Stimulated activated CD4-positive, alpha-beta T cell treated with anti-CD3 and anti-CD28 coated beads, Interleukin-1b, Interleukin-23, amount 100 ng/mL, for 24 hours (primary cell): ENCODE results near the gene POLR3H.
"Not testable (repeated sequence)": the region's sequence is repeated elsewhere in the genome, so short reads cannot be mapped to it uniquely, and the experiment has no call there.

Experiments
- DNase-seq, 4 experiments: peaks; one replicate each; pipeline ENCODE4 v3.0.0-alpha.2; 2020; ENCODE audit warnings: low read depth in 4 of 4, low spot score in 1 of 4

POLR3H gene

DNA sequence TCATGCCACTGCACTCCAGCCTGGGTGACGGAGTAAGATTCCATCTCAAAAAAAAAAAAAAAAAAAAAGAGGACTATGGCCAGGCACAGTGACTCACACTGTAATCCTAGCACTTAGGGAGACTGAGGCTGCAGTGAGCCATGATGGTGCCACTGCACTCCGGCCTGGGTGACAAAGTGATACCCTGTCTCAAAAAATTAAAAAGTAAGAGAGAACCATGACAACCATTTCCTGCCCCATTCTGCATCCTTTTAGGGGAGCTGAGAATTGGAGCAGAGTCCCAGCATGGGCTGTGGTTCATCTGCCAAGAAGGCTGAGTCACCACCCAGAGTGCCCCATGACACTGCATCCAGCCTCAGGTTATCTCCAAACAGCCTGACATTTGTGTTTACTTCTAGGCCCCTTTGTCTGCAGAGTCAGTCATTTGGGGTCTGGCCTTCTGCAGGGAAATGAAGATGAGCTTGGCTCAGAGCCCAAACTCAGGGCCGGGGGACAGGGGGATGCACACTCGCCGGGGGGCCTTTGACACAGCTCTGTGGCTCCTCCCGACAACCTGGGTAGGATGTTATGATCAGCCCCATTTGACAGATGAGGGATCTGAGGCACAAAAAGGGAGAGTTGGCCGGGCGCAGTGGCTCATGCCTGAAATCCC is 21.3 kb upstream of the POLR3H start:
- DNase-seq, result no peak

DNA sequence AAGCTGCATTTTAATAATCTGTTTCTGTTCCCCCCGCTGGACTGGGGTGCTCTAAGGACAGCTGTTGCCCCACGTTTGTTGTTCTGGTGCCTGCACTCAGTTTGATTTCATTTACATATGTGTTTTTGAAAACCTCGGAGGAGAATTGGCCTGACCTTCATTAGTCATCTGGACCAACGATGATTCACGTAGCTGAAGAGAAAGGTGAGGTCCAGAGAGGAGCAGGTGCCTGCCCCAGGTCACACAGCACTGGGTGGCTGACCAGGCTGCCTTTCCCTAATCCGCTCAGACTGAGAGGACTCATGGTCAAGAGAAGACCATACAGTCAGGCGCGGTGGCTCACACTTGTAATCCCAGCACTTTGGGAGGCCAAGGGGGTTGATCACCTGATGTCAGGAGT is 20.3 kb upstream of the POLR3H start:
- DNase-seq, result no peak

DNA sequence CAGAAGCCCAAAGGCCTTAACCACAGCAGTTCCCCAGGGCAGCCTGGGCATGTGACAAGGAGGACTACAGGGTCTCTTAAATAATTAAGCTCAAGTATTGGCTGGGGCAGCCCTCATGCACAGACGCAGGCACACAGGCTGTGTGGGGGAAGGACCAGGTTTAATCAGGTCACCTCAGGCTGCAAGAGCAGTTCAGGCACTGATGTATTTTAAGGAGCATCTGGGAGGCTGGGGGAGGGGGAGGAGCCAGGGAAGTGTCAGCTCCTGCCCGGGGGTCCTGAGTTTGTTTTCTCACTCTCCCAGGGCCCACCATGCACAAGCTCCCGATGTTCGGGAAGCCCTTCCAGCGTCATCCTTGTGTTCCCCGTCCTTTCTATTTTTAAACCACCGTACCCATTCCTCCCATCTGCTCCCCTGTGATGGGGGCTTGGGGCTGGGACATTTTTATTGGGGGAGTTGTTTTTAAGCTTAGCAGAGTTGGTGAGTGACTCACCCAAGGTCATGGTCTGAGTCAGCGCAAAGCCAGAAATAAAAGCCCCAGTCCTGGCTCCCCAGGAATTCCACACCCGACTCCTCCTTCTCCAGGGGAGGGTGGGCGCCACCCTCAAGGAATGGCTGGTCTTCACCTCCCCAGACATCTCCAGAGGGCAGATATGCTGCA is 18.9 kb upstream of the POLR3H start:
- DNase-seq, result no peak

DNA sequence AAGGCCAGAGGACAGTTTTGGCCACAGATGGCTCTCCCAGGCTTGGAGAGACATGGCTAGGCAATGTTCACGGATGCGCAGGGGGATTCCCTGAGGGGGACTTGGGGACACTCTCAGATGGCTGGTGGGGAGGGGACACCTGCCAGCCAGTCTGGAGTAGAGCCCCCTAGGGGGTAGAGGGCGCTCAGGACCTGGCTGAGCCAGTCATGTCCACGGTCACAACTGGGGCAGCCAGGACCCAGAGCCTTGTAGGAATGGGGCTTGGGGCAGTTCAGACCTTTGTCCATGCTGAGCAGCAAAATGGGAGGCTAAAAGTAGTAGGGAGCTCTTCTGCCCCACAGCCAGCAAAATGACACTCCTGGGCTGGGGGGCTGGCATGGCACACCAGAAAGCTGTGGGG is 18.2 kb upstream of the POLR3H start:
- DNase-seq, result no peak

DNA sequence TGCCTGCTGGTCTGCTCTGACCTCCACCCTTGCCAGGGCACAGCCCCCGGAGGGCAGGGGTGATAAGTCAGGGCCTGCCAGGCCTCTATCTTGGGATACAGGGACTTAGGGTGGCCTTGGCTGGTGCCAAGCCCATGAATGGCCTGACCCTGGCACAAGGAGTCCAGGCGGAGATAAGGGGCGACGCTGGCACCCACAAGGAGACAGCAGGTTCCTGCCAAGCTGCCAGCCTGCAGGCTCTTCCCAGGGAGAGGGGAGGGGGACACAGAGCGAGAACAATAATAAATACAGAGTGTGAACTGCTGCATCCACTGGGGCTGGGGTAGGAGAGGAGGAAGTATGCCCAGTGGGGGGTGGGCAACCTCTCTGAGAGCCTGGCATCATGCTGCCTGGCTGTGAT is 17.5 kb upstream of the POLR3H start:
- no peak for DNase-seq

DNA sequence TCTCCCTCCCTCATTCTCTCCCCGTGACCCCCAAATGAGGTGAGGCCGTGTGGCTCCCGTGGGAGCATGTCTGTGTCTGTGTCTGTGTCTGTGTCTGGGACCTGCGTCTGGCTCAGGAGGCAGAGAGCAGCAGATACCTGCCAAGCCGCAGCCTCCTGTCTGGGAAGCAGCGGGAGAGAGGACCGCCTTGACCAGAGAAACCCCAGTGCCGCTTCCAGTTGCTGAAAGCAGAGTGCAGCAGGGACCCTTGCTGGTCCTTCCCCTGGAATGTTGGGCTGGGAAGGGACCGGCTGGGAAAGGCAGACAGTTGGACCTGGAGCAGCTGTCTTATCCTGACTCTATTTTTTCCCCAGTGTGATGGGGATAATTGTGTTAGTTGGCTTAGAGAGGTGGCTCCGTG is 17.1 kb upstream of the POLR3H start:
- DNase-seq, result no peak

DNA sequence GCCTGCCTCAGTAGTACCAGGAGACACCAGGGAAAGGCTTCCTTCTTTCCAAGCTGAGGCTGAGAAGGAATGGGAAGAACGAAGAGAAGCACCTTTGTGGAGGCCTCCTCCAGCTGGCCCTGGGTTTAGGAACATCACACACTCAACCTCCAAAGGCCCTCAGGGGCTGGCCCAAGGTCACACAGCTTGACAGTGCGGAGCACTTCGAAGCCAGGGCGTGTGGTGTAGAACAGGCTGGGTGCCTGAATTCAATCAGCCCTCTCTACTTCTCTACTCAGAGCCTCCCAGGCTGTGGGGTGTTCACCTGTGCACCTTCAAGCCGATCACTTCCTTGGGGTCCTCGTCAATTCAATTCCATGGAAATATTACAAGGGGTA is 15.8 kb upstream of the POLR3H start:
- DNase-seq, result no peak

DNA sequence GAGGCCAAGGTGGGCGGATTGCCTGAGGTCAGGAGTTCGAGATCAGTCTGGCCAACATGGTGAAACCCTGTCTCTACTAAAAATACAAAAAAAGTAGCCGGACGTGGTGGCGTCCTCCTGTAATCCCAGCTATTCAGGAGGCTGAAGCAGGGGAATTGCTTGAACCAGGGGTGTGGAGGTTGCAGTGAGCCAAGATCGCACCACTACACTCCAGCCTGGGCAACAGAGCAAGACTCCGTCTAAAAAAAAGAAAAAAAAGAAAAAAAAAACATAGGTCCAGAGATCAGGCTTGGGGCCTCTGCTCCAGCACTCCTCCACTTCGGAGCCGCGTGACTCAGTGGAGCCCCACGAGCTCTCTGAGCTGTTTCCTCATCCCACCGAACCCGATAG is 14.0 kb upstream of the POLR3H start:
- not testable (repeated sequence) for DNase-seq

DNA sequence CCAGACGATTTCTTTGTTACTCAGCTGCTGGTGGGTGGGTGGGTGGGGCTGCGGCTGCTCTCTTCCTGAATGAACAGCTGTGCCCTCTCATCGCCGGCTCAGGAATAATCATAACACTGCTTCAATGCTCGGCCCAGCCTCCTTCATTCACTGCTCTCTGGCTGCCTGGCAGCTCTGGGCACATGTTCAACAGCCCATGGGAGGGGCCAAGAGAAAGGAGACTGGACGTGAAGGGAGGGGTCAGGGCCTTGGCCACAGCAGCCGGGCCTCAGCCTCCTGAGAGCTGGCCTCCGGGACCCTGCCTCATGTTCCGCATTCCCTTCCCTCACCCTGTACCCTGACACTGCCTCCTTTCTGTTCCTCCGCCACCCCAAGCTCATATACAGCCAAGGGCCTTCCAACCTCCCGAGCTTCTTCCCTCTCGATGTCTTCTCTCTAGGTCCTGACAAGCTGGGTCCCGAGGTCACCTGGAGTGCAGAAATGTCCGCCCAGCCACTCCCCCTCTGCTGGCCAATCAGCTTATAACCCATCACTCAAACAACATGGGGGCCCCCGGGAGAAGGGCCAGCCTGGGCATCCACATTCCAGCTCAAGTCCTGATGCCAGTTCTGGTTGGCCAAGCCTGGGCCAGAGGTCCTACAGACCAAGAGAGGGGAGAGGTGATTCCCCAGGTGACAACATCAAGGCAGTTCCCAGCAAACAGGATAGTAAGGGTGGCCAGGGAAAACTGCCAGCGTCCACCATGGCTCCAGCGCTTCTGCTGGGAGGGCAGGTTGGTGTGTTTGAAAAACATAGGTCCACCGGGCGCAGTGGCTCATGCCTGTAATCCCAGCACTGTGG is 13.4 kb upstream of the POLR3H start:
- no peak for DNase-seq

DNA sequence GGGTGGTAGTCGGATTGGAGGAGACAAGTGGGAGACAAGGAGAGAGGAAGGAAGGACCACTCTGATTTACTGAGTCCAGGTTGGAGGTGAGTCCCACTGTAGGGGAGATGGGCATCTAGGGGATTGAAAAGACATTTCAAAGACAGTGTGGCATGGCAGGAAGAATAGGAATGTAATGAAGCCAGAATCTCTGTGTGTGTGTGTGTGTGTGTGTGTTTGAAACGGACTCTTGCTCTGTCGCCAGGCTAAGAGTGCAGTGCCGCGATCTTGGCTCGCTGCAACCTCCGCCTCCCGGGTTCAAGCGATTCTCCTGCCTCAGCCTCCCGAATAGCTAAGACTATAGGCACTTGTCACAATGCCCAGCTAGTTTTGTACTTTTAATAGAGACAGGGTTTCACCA is 12.3 kb upstream of the POLR3H start:
- no peak for DNase-seq

DNA sequence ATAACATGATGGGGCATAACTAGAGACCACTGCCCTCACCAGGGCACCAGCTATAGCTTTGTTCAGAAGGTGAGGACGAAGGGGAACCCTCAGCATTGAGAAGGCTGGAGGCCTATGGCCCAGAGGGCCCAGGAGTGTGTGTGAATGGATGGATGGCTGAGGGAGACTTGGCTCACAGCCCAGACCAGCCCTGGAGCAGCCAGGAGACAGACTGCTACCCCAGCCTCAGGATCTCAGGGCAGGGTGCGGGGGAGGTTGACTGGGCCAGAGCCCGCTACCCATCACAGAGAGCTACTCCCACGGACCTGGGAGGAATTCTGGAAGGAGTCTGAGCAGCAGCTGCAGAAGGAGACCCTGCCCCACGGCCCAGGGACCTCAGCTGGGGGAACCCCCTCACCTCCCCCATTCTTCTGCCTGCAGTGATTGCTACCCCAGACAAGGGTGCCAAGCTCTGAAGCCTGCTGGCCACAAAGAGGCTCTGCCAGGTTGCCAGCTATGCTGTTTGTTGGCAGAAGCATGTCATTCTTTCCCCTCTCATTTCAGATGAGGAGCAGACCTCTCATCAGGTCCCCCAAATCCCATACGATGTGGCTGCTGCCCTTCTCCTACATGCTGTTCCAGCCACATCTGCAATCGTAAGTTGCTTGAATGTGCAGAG is 11.2 kb upstream of the POLR3H start:
- DNase-seq, result no peak

DNA sequence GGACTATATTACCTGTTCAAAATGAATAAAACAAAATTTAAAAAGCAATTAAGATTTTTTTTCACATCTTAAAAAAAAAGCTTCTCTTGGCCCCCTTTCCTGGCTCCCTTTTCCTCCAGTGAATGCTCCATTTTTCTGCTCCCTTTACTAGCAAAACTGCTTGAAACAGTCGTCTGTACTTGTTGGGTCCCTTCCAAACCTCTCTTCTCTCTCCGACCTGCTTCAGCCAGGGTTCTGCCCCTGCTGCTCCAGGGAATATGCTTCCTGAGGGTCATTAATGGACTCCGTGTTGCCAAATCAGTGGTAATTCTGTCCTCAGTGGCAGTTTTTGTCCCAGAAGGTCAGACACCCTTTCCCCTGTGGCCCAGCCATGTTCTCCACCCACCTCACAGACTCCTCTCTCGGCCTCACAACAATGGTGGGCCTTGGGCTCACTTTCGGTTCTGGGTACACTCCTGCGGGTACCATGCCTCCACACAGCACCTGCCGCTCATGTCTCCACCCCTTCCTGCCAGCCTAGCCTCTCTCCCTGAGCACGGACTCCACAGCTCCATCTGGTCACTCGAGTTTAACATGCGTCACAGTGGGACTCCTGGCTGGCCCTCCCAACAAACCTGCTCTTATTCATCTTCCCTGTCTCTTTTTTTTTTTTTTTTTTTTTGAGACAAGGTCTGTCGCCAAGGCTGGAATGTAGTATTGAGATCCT is 7.8 kb upstream of the POLR3H start:
- DNase-seq, result no peak

DNA sequence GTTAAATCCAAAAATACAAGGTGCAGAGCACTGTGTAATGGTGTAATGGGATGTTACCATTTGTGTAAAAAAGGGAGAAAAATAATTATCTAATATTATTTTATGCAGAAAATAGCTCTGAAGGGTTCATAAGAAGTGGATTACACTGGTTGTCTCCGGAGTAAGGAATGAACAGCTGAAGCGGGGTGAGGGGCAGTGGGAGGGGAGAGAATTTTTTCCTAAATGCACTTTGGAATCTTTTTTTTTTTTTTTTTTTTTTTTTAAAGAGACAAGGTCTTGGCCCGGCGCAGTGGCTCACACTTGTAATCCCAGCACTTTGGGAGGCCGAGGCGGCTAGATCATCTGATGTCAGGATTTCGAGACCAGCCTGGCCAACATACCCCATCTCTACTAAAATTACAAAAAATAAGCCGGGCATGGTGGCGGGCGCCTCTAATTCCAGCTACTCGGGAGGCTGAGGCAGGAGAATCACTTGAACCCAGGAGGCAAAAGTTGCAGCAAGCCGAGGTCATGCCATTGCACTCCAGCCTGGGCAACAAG is 6.8 kb upstream of the POLR3H start:
- no peak for DNase-seq

DNA sequence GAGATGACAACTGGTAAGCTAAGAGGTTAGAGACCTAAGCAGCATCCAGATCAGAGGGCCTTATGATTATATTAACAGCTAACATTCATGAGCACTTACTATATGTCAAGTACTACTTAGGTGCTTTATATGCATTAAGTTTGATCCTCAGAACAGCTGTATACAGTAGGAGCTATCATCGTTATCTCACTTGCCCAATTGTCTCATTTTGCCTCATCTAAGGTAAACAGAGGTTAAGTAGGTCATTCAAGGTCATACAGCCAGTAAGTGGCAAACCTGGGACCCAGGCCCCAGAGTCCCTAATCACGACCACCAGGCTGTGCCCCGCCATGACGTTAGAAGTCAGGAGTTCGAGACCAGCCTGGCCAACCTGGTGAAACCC is 4.6 kb upstream of the POLR3H start:
- DNase-seq, result no peak

DNA sequence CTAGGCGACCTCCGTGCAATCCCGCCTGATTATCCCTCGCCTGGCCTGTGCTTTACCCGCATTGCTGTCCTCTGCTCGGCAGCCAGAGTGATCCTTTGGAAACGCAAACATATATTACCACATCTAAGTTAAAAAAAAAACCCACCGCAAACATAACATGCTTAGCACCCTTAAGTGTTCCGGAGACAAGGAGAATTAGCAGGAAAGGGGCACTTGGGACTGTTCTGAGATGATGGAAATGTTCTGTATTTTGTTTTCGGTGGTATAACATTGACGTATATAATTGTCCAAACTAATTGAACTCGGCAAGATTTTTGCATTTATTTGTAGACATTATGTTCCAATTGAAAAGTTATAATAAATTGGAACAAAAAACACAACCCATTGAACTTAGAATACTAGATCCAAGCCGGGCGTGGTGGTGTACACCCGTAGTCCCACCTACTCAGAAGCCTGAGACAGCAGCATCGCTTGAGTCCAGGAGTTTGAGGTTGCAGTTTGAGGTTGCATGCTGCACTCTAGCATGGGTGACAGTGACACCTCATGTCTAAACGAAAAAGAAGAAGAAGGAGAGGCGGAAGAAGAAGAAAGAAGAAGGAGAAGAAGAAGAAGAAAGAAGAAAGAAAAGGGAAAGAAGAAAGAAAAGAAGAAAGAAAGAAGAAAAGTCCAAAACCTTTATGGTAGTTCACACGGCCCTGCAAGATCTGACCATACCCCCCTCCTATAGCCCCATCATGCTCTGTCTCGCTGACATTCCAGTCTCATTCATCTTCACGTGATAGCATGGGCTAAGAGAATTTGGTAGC is 604 bp upstream of the POLR3H start:
- no peak for DNase-seq

DNA sequence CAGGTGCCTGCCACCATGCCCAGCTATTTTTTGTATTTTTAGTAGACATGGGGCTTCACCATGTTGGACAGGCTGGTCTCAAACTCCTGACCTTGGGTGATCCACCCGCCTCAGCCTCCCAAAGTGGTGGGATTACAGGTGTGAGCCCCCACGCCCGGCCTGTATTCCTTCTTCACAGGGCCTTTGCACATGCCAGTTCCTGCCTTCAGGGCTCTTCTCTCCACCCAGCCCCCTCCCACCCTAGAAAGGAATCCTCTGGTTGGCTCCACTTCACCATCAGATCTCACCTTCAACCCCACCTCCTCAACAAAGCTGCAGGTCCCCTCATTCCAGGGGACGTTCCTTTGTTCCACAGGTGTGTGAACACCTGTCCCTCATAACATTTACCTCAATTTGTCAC is 2.0 kb downstream of the POLR3H start:
- no peak for DNase-seq

DNA sequence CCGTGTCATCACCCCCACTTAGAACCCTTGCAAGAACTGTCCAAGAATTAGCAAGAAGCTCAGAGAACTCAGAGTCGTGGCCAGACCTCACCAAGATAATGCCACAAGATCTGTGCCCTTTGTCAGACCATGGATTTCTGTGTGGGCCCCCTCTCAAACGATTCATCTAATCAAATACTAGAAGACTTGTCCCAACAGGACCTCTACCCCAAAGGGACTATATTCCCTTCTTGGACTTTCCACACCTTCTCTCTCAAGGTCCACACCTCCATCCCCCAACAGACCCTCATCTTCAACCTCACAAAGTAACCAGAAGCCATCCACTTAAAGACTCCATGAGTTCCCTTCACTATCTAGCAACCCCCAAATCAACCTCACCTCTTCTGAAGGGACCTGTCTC is 2.8 kb downstream of the POLR3H start:
- no peak for DNase-seq

DNA sequence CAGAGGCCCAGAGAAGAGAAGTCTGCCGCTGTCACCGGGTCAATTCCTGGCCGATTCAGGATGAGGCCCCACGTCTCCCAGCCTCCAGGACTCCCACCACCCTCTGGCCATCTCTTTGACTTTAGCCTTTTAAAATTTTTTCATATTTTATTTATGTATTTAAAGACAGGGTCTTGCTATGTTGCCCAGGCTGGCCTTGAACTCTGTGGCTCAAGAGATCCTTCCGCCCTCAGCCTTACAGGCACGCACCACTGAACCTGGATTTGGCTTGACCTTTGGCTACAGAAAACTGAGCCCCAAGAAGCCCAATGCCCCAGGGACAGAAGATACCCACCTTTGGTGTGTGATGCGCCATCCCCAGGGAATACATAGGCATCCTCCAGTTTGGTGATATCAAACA is 3.9 kb downstream of the POLR3H start:
- DNase-seq, result no peak

DNA sequence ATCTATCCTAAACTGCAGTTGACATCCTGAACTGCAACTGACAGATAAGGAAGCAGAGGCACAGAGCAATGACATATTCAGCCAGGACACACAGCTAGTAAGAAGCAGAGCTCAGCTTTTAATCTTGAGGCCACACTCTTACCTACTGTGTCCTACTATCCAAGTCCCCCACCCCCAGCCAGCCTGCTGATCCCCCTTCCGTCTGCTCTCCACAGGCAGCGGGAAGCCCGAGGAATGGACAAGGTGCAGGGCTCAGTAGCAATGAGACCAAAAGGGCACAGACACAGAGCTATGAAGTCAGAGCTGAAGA is 4.3 kb downstream of the POLR3H start:
- no peak for DNase-seq
